Parathyroid adenoma (tissue), 2 donors: Measurements from ENCODE around the gene KCNJ1.

Experiments used
- H2AFZ ChIP-seq: fragments of 300-600 bp; sonication (generic); one replicate; pipeline ENCODE4 v1.7.0; 2017; ENCODE audit warnings: antibody characterized with exemption, mild to moderate bottlenecking
- H3K27ac ChIP-seq: fragments of 300-600 bp; sonication (generic); one replicate; pipeline ENCODE4 v1.7.0; 2017
- H3K27me3 ChIP-seq: fragments of 300-600 bp; sonication (generic); one replicate; pipeline ENCODE4 v1.7.0; 2017; ENCODE audit warnings: low read length; ENCODE audit not compliant: control insufficient read depth, insufficient read depth
- H3K36me3 ChIP-seq: fragments of 300-600 bp; sonication (generic); one replicate; pipeline ENCODE4 v1.7.0; 2017; ENCODE audit warnings: low read length; ENCODE audit not compliant: control insufficient read depth, insufficient read depth
- H3K4me1 ChIP-seq: fragments of 300-600 bp; sonication (generic); one replicate; pipeline ENCODE4 v1.7.0; 2017; ENCODE audit warnings: control low read depth
- H3K4me2 ChIP-seq: fragments of 300-600 bp; sonication (generic); one replicate; pipeline ENCODE4 v1.7.0; 2017; ENCODE audit warnings: low read length
- H3K4me3 ChIP-seq: fragments of 300-600 bp; sonication (generic); one replicate; pipeline ENCODE4 v1.7.0; 2017; ENCODE audit warnings: low read depth, low read length
- H3K79me2 ChIP-seq: fragments of 300-600 bp; sonication (generic); one replicate; pipeline ENCODE4 v1.7.0; 2017; ENCODE audit warnings: control low read depth
- H3K9ac ChIP-seq: fragments of 300-600 bp; sonication (generic); one replicate; pipeline ENCODE4 v1.7.0; 2017; ENCODE audit warnings: mild to moderate bottlenecking
- H3K9me3 ChIP-seq: fragments of 300-600 bp; sonication (generic); one replicate; pipeline ENCODE4 v1.7.0; 2017; ENCODE audit warnings: low read length; ENCODE audit not compliant: control insufficient read depth
- CTCF ChIP-seq: fragments of 300-600 bp; sonication (generic); IDR thresholded peaks from one replicate; pipeline ENCODE4 v1.7.0; 2017; ENCODE audit warnings: antibody characterized with exemption, mild to moderate bottlenecking
- donor health status: primary hyperparathyroidism.

KCNJ1 gene

GRCh38 chr11:128867277-128867676 is at the start of gene KCNJ1:
Gene KCNJ1, minus strand, starts transcription at chr11:128867296. Its CDS starts 27,053 bp downstream, at chr11:128840243.
- Histone ChIP-seq H3K4me3 (no peak within 1 kb of the TSS), H3K4me2 (no peak within 1 kb of the TSS), H3K27ac (no peak within 1 kb of the TSS), H2AFZ (no peak within 1 kb of the TSS), H3K27me3 (no peaks in the 10 kb centered on the region), H3K9me3 (no peaks in the 10 kb centered on the region), H3K79me2 (no peaks in the 10 kb centered on the region), H3K36me3 (no peaks in the 10 kb centered on the region), H3K9ac (no peak within 1 kb of the TSS), H3K4me1 (no peaks in the 10 kb centered on the region)
- no peak for TF ChIP-seq CTCF

GRCh38 chr11:128916681-128917080 is 49.6 kb upstream of the KCNJ1 start:
- Histone ChIP-seq H2AFZ (no peak overlapping the region), H3K79me2 (no peaks in the 10 kb centered on the region), H3K9me3 (no peaks in the 10 kb centered on the region), H3K9ac (no peak overlapping the region), H3K27me3 (no peaks in the 10 kb centered on the region), H3K4me2 (no peak overlapping the region), H3K36me3 (no peaks in the 10 kb centered on the region), H3K4me1 (no peaks in the 10 kb centered on the region), H3K4me3 (no peak overlapping the region), H3K27ac (no peak overlapping the region)
- no peak for TF ChIP-seq CTCF

GRCh38 chr11:128916037-128916572 is 49.0 kb upstream of the KCNJ1 start:
- H3K79me2 ChIP-seq = no peaks in the 10 kb centered on the region
- no peaks in the 10 kb centered on the region for H3K4me1 ChIP-seq
- H3K36me3 ChIP-seq = no peaks in the 10 kb centered on the region
- no peak overlapping the region for H2AFZ ChIP-seq
- no peak overlapping the region for H3K4me3 ChIP-seq
- H3K9me3 ChIP-seq = no peaks in the 10 kb centered on the region
- H3K27ac ChIP-seq = no peak overlapping the region
- no peak overlapping the region for H3K4me2 ChIP-seq
- no peaks in the 10 kb centered on the region for H3K27me3 ChIP-seq
- no peak for TF ChIP-seq CTCF
- no peak overlapping the region for H3K9ac ChIP-seq

GRCh38 chr11:128915149-128915521 is 48.0 kb upstream of the KCNJ1 start:
- TF ChIP-seq CTCF = no peak
- no peaks in the 10 kb centered on the region for H3K79me2 ChIP-seq
- H3K4me2 ChIP-seq = no peak overlapping the region
- no peaks in the 10 kb centered on the region for H3K27me3 ChIP-seq
- H3K9ac ChIP-seq = no peak overlapping the region
- H3K4me3 ChIP-seq = no peak overlapping the region
- no peaks in the 10 kb centered on the region for H3K4me1 ChIP-seq
- H3K36me3 ChIP-seq = no peaks in the 10 kb centered on the region
- H2AFZ ChIP-seq = no peak overlapping the region
- H3K27ac ChIP-seq = no peak overlapping the region
- no peaks in the 10 kb centered on the region for H3K9me3 ChIP-seq
